Measurements from ENCODE around the gene CPT2.

The CPT2 gene

DNA sequence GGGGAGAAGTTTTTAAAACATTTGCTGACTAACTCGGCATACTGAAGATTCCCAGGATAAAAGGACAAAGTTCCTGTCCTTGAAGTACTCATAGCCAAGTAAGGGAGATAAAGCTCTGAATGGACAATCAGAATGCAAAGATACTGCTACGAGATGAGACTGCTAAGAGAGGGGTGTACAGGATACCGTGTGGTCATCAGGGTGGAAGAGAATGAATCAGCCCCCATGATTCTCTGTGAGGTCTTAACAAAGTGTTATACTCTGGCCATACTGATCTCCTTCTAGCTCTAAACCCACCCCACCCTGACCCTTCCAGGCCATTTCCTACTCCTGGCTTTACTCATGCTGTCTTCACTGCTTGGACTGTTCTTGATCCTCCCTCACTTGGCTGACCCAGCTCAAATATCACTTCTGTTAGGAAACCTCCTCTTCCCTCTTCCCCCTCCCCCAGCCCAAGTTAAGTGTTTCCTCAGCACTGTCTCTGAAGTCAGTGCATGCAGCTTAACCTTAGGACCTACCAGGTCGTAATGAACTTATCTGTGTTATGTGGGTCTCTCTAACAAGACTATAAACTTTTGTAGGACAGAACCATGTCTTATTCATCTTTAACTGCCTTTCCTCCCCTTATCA, 57.5 kb downstream of the CPT2 start:
- in situ Hi-C loops (cut with MboI; ENCODE audit: low pct_unique_long_range_greater_than_20kb, low sequenced_read_pairs) = no loop called here
- no peak for DNase-seq

DNA sequence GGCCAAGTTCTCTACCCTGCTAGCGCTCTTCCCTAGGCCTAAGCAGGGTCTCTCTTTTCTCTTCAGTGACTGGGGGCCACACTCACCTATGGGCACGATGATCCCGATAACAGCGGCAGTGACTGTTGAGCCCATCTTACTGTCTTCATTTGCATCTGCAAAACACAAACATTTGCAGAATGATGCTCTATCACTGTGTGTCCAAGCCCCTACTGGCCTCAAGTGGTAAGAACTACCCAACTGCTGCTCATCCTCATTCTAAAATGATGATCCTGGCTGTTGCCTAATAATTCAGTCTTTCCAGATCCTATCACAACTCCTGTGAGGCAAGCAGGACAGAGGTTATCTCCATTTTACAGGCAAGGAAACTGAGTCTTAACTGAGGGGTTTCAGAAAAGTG, 58.4 kb downstream of the CPT2 start:
- DNase-seq = no peak
- in situ Hi-C loops (cut with MboI; ENCODE audit: low pct_unique_long_range_greater_than_20kb, low sequenced_read_pairs) = no loop called here

DNA sequence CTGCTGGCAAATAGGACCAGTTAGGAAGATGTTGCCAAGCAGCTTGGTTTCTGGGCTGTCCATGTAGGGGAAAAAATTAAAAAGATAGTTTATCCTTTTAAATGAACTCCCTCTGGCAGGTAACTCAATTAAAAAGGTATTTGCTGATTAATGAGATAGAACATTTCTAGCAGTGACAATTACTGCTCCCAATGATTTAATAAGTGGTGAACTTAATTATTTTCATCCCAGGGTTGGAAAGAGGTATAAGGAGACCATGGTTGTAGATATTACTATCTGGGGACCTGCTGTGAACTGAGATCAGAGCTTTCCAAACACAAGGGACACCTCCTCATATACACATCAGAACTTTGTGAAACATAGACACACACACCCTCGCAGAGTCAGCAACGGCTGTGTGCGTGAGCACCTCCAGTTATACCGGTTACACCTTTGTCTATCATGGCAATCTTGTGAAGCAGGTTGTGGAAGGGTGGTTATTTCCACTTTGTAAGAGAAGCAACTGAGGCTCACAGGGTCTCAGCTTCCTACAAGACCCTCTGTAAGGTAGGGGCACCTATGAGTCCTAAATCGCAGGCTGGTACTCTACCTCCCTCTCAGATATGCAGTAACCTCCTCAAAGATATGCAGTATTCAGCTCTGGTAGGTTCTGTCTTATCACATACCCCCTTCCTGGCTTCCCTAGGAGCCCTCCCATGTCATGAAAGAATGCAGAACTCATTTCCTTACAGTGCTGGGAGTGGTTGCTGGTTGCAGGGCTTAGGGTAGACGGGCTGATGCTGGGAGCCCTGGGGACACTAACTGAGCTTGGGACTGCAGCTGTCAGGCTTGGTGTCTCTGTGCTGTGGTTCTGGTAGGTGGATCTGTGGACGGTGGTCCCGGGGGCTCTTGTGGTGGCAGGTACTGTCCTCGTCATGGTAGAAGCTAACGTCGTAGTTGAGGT, 60.2 kb downstream of the CPT2 start:
- DNase-seq = no peak
- in situ Hi-C loops (cut with MboI; ENCODE audit: low pct_unique_long_range_greater_than_20kb, low sequenced_read_pairs) = no loop called here

DNA sequence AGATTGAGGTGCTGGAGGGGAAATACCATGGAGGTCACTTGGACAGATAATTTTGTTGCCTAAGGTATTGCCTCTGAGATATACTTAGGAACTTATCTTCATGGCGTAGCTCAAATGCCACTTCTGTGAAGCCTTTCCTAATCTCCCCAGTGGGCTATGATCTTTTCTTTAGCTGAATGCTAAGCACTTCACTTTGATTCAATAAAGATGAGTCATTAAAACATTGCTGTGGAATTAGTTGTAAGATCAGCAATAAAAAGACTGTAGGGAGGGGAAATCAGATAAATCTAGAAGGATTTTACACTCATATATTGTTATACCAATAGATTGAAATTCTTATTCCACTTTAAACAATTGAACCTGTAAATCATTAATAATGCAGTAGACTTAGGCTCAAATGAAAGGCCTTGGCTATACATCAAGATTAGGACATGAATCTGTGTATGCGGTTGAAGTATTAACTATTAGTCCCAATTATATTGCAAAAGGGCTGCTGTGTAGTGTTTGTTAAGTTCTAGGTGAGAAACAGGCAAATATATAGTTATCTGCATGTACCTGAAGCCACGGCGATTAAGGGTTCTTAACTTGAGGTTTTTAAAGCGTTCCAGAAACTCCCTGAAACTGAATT, 60.9 kb downstream of the CPT2 start:
- in situ Hi-C loops (cut with MboI; ENCODE audit: low pct_unique_long_range_greater_than_20kb, low sequenced_read_pairs) = no loop called here

DNA sequence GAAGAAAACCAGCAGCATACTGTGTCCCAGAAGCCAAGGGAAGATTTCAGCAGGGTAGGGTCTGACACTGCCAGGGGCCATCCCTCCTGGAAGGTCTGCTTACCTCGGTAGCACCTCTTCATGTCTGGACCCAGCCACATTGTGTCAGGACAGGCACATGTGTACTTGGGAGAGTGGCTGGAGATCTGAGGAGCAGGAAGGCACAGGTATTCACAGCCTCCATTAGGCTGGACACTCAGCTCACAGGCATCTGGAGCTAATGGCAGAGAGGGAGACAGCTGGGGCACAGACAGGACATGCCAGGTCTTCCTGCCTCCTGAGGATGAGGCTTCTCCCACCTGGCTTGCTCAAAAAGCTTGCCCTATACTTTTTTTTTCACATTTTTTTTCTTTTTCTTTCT, 61.6 kb downstream of the CPT2 start:
- in situ Hi-C loops (cut with MboI; ENCODE audit: low pct_unique_long_range_greater_than_20kb, low sequenced_read_pairs) = no loop called here
- no peak for DNase-seq

More for the DNA sequence above, 60.9 kb downstream of the CPT2 start:
- DNase-seq = no peak

DNA sequence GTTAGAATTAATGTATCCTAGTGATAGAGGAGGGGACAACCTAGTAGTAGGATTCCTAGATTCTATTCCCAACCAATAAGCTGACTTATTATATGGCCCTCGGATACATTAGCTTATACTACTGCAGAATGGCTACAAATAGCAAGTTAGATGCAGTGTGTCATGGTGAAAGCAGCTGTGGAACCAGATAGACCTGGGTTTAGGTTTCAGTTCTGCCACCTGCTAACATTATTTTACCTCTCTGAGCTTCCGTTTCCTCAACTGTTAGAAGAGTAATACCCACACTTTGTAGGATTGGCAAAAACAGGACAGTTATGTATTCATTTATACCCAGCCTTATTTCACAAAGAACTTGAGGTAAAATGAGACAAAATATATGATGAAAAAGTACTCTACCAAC, 63.3 kb downstream of the CPT2 start:
- no peak for DNase-seq
- in situ Hi-C loops (cut with MboI; ENCODE audit: low pct_unique_long_range_greater_than_20kb, low sequenced_read_pairs) = no loop called here

DNA sequence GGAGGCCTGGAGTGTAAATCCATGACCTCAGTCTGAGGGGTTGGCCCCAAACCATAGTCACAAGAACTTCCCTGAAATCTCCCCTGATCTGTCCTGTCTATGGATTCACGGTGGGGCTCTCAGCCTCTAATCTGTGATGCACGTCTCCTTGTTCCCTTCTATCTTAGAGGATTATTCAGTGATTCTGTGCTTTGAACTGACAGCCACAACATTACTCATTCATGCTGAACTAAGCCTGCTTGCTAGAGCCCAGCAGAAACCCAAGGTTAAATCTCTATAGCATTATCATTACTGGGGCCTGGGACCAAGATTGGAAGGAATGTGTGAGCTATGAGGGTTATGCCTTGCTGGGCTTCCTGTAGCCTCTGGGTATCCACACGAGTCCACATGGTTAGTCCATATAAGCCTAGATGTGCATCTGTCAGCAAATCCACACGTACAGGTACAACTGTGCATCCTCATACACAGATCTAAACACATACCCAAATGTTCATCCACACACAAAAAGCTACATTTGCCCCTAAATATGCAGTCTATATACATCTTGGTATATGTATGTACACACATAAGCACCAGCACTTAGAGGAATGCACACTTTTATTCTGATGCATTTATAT, 64.1 kb downstream of the CPT2 start:
- in situ Hi-C loops (cut with MboI; ENCODE audit: low pct_unique_long_range_greater_than_20kb, low sequenced_read_pairs) = no loop called here
- no peak for DNase-seq

DNA sequence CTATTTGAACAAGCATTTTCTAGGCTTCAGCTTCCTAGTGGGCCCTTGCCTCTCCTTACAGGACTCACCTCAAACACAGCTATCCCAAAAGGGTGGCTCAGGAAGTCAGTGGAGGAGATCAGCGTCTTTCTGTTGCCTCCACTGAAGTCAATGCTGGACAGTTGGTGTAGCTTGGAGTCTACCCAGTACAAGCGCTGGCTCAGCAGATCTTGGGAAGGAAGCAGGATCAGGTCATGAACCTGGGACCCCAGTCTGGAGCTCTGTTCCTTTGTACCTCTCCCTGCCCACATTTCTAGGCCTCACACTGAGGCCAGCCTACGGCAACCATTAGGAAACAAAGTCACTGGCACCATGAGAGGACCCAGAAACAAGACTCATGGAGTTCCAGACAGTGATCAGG, 65.4 kb downstream of the CPT2 start:
- in situ Hi-C loops (cut with MboI; ENCODE audit: low pct_unique_long_range_greater_than_20kb, low sequenced_read_pairs) = no loop called here
- no peak for DNase-seq

Measured in KBM-7 (cell line).